ENCODE data around the gene CDK5RAP1.

- TF ChIP-seq CTCF (IDR thresholded peaks at IDR 0.05) (no peak), POLR2A (IDR thresholded peaks at IDR 0.05) (no peak), POLR2AphosphoS5 (IDR thresholded peaks at IDR 0.05) (no peak), EP300 (IDR thresholded peaks at IDR 0.05) (no peak)
Measured at GRCh38 chr20:33320006-33320405, 81.3 kb downstream of the CDK5RAP1 start.
